Activated naive CD8-positive, alpha-beta T cell treated with anti-CD3 and anti-CD28 coated beads for 36 hours (primary cell): ENCODE data around the gene VAPA. TPM values are rescaled to one million over a fixed set of nuclear protein-coding genes. Genes with fewer than 3 reads are reported as not detected.

Experiments used
- DNase-seq: peaks from one replicate; pipeline ENCODE4 v3.0.0; 2021
- H3K27ac Mint-ChIP-seq: one replicate; pipeline ENCODE4 v1.8.0; 2022; ENCODE audit warnings: mild to moderate bottlenecking, moderate library complexity, mixed read lengths
- H3K27me3 Mint-ChIP-seq: one replicate; pipeline ENCODE4 v1.8.0; 2022; ENCODE audit warnings: mild to moderate bottlenecking, mixed read lengths
- H3K36me3 Mint-ChIP-seq: one replicate; pipeline ENCODE4 v1.8.0; 2021; ENCODE audit warnings: mild to moderate bottlenecking, mixed read lengths
- H3K4me1 Mint-ChIP-seq: one replicate; pipeline ENCODE4 v1.8.0; 2021; ENCODE audit warnings: mixed read lengths
- H3K4me3 Mint-ChIP-seq: one replicate; pipeline ENCODE4 v1.8.0; 2022; ENCODE audit warnings: mild to moderate bottlenecking, moderate library complexity, mixed read lengths
- H3K9me3 Mint-ChIP-seq: one replicate; pipeline ENCODE4 v1.8.0; 2022; ENCODE audit warnings: mixed read lengths
- total RNA-seq, 2 experiments: library from RNA; stranded (reverse); gene quantifications; one replicate each; pipeline ENCODE4 v1.2.3, GENCODE V29; 2021

The VAPA gene
- total RNA-seq, 2 experiments from 2014 or later = 157 to 172 TPM

GRCh38 chr18:9931678-9932077, 17.9 kb downstream of the VAPA start:
- Mint-ChIP-seq H3K27me3 (no peaks in the 10 kb centered on the region), H3K4me3 (no peak overlapping the region), H3K4me1 (peaks cover 44% of the 10 kb centered on the region), H3K36me3 (peaks cover 13% of the 10 kb centered on the region), H3K27ac (no peak overlapping the region), H3K9me3 (no peaks in the 10 kb centered on the region)
- no peak for DNase-seq

DNA sequence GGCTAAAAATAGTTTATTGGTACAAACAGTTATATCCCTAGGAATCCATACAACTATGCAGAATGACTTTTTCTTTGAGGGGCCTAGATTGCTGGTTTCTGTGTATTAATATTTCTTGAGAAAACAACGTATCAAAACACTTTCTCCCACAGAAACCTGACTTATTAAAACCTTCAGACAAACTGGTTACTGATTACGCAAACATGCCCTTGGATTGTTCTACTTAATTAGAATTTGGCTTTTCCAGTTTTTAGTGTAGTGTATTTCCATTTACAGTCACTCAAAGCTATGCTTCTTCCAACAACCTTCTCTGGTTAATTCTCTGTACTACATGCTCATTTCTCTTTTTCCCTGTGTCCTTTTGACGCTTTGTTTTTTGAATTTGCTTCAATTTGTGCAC, 20.0 kb downstream of the VAPA start:
- H3K27me3 Mint-ChIP-seq = no peaks in the 10 kb centered on the region
- no peak overlapping the region for H3K27ac Mint-ChIP-seq
- no peak overlapping the region for H3K4me3 Mint-ChIP-seq
- peaks cover 26% of the 10 kb centered on the region for H3K4me1 Mint-ChIP-seq
- H3K36me3 Mint-ChIP-seq = peaks cover 17% of the 10 kb centered on the region
- H3K9me3 Mint-ChIP-seq = no peaks in the 10 kb centered on the region
- DNase-seq = no peak

GRCh38 chr18:9934274-9934673, 20.5 kb downstream of the VAPA start:
- Mint-ChIP-seq H3K4me1 (peaks cover 22% of the 10 kb centered on the region), H3K36me3 (peaks cover 17% of the 10 kb centered on the region), H3K9me3 (no peaks in the 10 kb centered on the region), H3K27ac (no peak overlapping the region), H3K27me3 (no peaks in the 10 kb centered on the region), H3K4me3 (no peak overlapping the region)
- no peak for DNase-seq

DNA sequence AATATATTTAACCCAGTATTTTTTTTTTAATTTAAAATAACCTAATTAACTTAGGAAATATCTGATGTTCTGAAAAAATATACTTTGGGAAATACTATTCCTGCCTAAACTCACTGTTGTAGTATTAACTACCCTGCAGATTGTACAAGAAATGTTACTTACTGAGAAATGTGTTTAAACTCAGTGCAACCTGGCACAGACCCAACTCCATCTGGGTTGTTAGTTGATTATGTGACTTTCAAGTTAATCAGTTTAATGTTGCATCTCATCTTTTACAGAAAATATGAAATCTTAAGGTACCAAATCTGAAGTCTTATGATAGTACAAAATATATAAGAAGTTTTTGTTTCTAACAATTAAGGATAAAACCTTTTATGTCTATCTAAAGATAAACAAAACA, 27.3 kb downstream of the VAPA start:
- Mint-ChIP-seq H3K4me1 (peaks cover 4% of the 10 kb centered on the region), H3K36me3 (peaks cover 30% of the 10 kb centered on the region), H3K4me3 (no peak overlapping the region), H3K9me3 (no peaks in the 10 kb centered on the region), H3K27ac (no peak overlapping the region), H3K27me3 (no peaks in the 10 kb centered on the region)
- DNase-seq = no peak

DNA sequence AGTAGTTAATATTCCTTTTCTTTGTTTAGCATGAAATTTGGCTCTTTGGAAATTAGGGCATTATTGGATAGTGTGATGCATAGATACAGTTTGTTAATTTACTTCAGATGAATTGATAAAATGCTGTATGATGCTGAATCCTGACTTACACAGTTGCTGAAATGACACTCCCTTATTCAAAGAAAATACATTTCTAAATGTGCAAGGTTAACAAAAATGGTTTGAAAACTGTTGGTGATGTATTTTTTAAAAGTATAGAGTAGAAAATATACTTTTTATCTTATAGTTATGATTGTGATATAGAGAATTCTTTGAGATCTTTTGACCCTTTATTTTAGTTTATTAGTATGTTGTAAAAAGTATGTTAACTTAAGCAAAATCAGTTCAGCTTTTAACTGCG, 27.8 kb downstream of the VAPA start:
- peaks cover 28% of the 10 kb centered on the region for H3K36me3 Mint-ChIP-seq

GRCh38 chr18:9943311-9943710, 29.5 kb downstream of the VAPA start:
- Mint-ChIP-seq H3K36me3 (peaks cover 26% of the 10 kb centered on the region), H3K27ac (no peak overlapping the region), H3K4me1 (peaks cover 4% of the 10 kb centered on the region), H3K9me3 (no peaks in the 10 kb centered on the region), H3K4me3 (no peak overlapping the region), H3K27me3 (no peaks in the 10 kb centered on the region)
- DNase-seq = no peak

More for the DNA sequence above, 27.8 kb downstream of the VAPA start:
- DNase-seq = no peak
- Mint-ChIP-seq H3K9me3 (no peaks in the 10 kb centered on the region), H3K27me3 (no peaks in the 10 kb centered on the region), H3K4me3 (no peak overlapping the region), H3K4me1 (peaks cover 4% of the 10 kb centered on the region), H3K27ac (no peak overlapping the region)

- Mint-ChIP-seq H3K27me3 (no peaks in the 10 kb centered on the region), H3K36me3 (peaks cover 21% of the 10 kb centered on the region), H3K9me3 (no peaks in the 10 kb centered on the region)
Measured at GRCh38 chr18:9944805-9945204, 31.0 kb downstream of the VAPA start.

DNA sequence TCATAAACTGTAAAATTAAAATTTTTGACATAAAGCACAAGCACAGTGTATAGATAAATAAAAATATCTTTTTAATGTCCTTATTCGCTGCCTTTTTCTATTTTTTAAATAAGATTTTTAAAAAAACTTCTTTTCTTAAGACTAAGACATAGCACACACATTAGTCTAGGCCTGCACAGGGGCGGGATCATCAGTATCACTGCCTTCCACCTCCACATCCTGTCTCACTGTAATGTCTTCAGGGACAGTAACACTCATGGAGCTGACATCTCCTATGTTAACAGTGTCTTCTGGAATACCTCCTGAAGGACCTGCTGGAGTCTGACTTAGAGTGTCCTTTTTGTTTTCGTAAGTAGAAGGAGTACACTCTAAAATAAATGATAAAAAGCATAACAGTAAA, 33.0 kb downstream of the VAPA start:
- Mint-ChIP-seq H3K27me3 (no peaks in the 10 kb centered on the region), H3K27ac (no peak overlapping the region), H3K9me3 (no peaks in the 10 kb centered on the region), H3K4me3 (no peak overlapping the region), H3K36me3 (peaks cover 18% of the 10 kb centered on the region), H3K4me1 (peaks cover 1% of the 10 kb centered on the region)
- DNase-seq = no peak

More at GRCh38 chr18:9944805-9945204, 31.0 kb downstream of the VAPA start:
- DNase-seq = no peak
- H3K4me1 Mint-ChIP-seq = peaks cover 1% of the 10 kb centered on the region
- no peak overlapping the region for H3K27ac Mint-ChIP-seq
- H3K4me3 Mint-ChIP-seq = no peak overlapping the region

- Mint-ChIP-seq H3K27ac (no peak overlapping the region), H3K4me1 (peaks cover 1% of the 10 kb centered on the region), H3K36me3 (peaks cover 22% of the 10 kb centered on the region), H3K4me3 (no peak overlapping the region), H3K27me3 (no peaks in the 10 kb centered on the region), H3K9me3 (no peaks in the 10 kb centered on the region)
- DNase-seq = no peak
Measured at GRCh38 chr18:9947248-9947647, 33.4 kb downstream of the VAPA start.

DNA sequence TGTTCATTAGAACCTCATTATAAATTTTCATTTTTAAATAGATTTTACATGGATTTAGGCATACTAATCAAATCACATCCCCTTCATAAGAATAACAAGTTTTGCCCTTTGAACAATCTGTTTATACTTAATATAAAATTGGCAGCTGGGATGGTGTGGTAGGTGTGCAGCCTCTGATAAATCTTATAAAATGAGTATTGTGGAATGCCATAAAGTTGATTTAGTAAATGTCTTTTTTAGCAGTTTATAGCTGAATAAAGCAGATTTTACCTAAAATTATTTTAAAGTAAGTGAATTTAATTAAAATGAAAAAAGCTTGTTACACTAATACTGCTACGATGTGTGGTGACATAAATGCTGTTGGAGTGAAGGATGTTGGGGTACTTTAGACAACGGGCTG, 35.5 kb downstream of the VAPA start:
- H3K27me3 Mint-ChIP-seq = no peaks in the 10 kb centered on the region
- DNase-seq = no peak
- H3K9me3 Mint-ChIP-seq = no peaks in the 10 kb centered on the region
- peaks cover 24% of the 10 kb centered on the region for H3K36me3 Mint-ChIP-seq
- H3K27ac Mint-ChIP-seq = no peak overlapping the region
- H3K4me1 Mint-ChIP-seq = peaks cover 4% of the 10 kb centered on the region
- H3K4me3 Mint-ChIP-seq = no peak overlapping the region

DNA sequence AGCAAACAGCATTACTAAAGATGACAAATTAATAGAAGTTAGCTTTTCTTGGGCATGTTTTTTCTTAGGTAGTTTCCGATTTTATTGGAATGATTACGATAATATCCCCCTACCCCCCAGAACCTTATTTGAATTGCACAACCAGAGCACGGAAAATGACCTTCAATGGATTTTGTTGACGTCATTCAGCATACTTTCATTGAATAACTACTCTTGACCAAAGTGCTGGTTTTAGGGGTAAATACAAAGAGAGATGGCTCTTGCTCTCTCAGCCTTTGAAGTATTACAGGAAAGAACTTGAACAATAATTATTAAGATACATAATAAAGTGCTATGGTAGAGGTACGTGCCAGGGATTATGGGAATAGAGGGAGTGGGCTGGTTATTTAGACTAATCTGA, 36.0 kb downstream of the VAPA start:
- H3K27me3 Mint-ChIP-seq = no peaks in the 10 kb centered on the region
- H3K4me1 Mint-ChIP-seq = peaks cover 4% of the 10 kb centered on the region
- H3K36me3 Mint-ChIP-seq = peaks cover 24% of the 10 kb centered on the region
- H3K27ac Mint-ChIP-seq = no peak overlapping the region
- no peak for DNase-seq
- no peaks in the 10 kb centered on the region for H3K9me3 Mint-ChIP-seq
- H3K4me3 Mint-ChIP-seq = no peak overlapping the region

DNA sequence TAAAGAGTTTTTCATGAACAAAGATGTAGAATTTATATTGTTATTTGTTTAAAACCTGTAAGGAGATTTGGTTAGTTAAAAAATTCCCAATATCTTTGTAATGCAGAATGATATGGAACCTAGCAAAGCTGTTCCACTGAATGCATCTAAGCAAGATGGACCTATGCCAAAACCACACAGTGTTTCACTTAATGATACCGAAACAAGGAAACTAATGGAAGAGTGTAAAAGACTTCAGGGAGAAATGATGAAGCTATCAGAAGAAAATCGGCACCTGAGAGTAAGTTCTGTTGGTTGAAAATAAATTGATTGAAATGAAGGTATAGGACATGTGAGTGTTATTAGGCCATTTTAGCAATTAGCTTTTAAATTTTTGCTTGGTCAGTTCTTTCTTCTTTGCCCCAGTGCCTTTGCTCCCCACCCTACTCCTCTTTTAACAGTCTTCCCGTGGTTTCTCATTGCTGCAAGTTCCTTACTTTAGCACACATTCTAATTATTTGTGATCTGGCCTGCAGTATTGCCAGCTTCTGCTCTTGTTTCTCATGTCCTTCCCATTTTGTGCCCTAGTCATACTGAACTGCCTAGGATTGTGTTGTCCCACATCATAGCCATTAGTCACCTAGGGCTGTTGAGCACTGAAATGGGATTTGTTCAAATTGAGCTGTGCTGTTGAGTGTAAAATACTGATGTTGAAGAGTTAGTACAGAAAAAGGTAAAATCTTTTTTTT, 36.6 kb downstream of the VAPA start:
- Mint-ChIP-seq H3K4me1 (peaks cover 4% of the 10 kb centered on the region), H3K9me3 (no peaks in the 10 kb centered on the region), H3K36me3 (peaks cover 22% of the 10 kb centered on the region), H3K27ac (no peak overlapping the region), H3K27me3 (no peaks in the 10 kb centered on the region), H3K4me3 (no peak overlapping the region)
- no peak for DNase-seq

DNA sequence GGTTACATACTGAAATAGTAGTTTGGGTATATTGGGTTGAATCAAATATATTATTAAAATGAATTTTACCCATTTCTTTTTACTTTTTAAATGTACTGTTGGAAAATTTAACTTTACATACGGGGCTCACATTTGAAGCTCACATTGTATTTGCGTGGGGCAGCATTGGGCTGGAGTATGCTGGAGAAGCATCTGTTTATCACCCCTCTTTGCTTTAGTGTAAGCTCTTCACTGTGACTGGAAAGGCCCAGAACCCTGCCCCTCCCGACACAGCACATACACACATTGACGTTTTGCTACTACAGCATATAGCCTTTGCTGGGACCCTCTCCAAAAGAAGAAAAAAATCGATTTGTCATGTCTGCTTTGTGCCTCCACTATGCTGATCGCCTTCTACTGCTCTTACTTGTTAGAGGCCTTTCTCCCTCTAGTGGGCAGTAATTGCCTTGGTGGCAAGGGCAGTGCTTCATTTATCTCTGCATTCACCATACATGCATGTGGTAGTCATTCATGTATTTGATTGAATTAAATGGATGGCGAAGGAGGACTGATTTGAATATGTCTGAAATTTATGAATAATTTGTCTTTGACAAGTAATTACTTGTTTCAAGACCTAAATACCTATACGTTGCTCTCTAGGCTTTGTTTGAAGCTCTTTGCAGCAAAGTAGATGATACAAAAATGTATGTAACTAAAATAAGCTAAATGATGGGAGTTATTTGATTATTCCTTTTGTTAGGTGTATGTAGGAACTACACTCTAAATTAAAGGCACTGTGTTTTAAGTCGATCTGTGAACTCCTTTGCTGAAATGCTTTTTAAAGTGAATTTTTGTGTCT, 37.4 kb downstream of the VAPA start:
- Mint-ChIP-seq H3K27me3 (no peaks in the 10 kb centered on the region), H3K36me3 (peaks cover 19% of the 10 kb centered on the region), H3K4me1 (peaks cover 4% of the 10 kb centered on the region), H3K9me3 (no peaks in the 10 kb centered on the region), H3K4me3 (no peak overlapping the region), H3K27ac (no peak overlapping the region)
- DNase-seq = peak; percentile 6

- Mint-ChIP-seq H3K36me3 (peaks cover 17% of the 10 kb centered on the region), H3K4me3 (no peak overlapping the region), H3K4me1 (peaks cover 4% of the 10 kb centered on the region), H3K27ac (no peak overlapping the region), H3K9me3 (no peaks in the 10 kb centered on the region), H3K27me3 (no peaks in the 10 kb centered on the region)
- DNase-seq = no peak
Measured at GRCh38 chr18:9952633-9953416, 39.0 kb downstream of the VAPA start.

- no peak overlapping the region for H3K4me3 Mint-ChIP-seq
- peaks cover 3% of the 10 kb centered on the region for H3K36me3 Mint-ChIP-seq
- no peaks in the 10 kb centered on the region for H3K9me3 Mint-ChIP-seq
- peaks cover 11% of the 10 kb centered on the region for H3K4me1 Mint-ChIP-seq
- H3K27me3 Mint-ChIP-seq = no peaks in the 10 kb centered on the region
- no peak for DNase-seq
- H3K27ac Mint-ChIP-seq = no peak overlapping the region
Measured at GRCh38 chr18:9958861-9959399, 45.1 kb downstream of the VAPA start.
